Measurements from ENCODE around the gene YIF1A.
A peak's percentile ranks its signal among the peaks of the same experiment; 100 is the strongest.
"Not testable (repeated sequence)": the region's sequence is repeated elsewhere in the genome, so short reads cannot be mapped to it uniquely, and the experiment has no call there.

Gene YIF1A

DNA sequence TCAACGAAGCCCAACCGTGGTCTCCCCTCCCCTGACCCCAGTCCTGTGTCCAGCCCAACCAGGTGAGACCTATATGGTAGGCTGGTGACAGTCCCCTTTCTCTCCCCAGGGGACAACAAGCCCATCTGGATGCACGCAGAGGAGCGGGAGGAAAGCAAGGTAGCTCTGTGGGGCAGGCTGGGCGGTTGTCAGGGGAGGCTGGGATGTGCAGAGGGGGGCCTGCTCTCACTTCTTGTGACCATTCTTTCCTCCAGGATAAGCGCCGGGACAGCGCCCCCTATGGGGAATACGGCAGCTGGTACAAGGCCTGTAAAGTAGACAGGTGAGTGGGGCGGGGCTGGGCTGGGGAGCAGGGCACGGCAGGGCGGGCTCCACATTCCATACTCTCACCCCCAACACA, 24.0 kb downstream of the YIF1A start:
- Histone ChIP-seq H3K27ac (ENCODE audit: low read depth, low read length) (no peak overlapping the region), H3K36me3 (ENCODE audit: control insufficient read depth, insufficient read depth, low read length) (peaks cover 59% of the 10 kb centered on the region), H3K4me1 (ENCODE audit: control insufficient read depth, insufficient read depth, low read length) (peaks cover 7% of the 10 kb centered on the region; the same call in 1 of the 2 replicates)

DNA sequence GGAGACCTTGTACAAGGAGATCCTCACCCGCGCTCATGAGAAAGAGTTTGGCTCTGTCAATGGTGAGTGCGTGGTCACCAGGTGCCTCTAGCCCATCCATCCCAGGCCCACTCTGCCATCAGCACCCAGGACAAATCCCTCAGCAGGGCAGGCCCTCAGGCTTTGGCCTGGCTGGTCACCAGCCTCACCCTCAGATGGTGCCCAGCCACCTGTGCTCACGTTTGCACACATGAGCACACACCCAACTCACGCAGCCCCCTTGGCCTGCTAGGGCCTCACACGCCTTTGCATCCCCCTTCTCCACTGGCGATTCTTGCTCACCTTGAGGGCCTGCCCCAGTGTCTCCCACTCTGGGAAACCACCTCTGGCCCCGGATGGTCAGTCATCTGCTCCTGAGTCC, 24.6 kb downstream of the YIF1A start:
- Histone ChIP-seq H3K4me3 (ENCODE audit: low read depth, low read length) (no peak overlapping the region), H3K27ac (ENCODE audit: low read depth, low read length) (no peak overlapping the region), H3K27me3 (ENCODE audit: control insufficient read depth, insufficient read depth, low read length) (no peaks in the 10 kb centered on the region), H3K4me1 (ENCODE audit: control insufficient read depth, insufficient read depth, low read length) (peaks cover 2% of the 10 kb centered on the region; the same call in 1 of the 2 replicates), H3K9ac (ENCODE audit: low read depth, low read length) (no peak overlapping the region), H3K9me3 (ENCODE audit: control insufficient read depth, insufficient read depth, low read length) (no peaks in the 10 kb centered on the region), H3K36me3 (ENCODE audit: control insufficient read depth, insufficient read depth, low read length) (peaks cover 65% of the 10 kb centered on the region)

More for the DNA sequence above, 24.0 kb downstream of the YIF1A start:
- Histone ChIP-seq H3K4me3 (ENCODE audit: low read depth, low read length) (no peak overlapping the region), H3K27me3 (ENCODE audit: control insufficient read depth, insufficient read depth, low read length) (no peaks in the 10 kb centered on the region), H3K9ac (ENCODE audit: low read depth, low read length) (no peak overlapping the region), H3K9me3 (ENCODE audit: control insufficient read depth, insufficient read depth, low read length) (no peaks in the 10 kb centered on the region)

DNA sequence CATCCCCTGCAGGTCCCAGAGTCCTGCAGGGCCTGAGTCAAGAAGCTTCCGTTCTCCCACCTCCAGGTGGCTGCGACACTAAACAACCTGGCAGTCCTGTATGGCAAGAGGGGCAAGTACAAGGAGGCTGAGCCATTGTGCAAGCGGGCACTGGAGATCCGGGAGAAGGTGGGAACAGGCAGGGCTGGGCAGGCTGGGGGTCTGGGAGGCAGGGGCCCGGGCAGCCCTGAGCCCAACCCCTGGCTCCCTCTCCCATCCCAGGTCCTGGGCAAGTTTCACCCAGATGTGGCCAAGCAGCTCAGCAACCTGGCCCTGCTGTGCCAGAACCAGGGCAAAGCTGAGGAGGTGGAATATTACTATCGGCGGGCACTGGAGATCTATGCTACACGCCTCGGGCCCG, 25.2 kb downstream of the YIF1A start:
- H3K27me3 ChIP-seq (ENCODE audit: control insufficient read depth, insufficient read depth, low read length): no peaks in the 10 kb centered on the region
- peaks cover 2% of the 10 kb centered on the region; the same call in 1 of the 2 replicates for H3K4me1 ChIP-seq (ENCODE audit: control insufficient read depth, insufficient read depth, low read length)
- H3K36me3 ChIP-seq (ENCODE audit: control insufficient read depth, insufficient read depth, low read length): peaks cover 70% of the 10 kb centered on the region
- no peak overlapping the region for H3K9ac ChIP-seq (ENCODE audit: low read depth, low read length)
- H3K9me3 ChIP-seq (ENCODE audit: control insufficient read depth, insufficient read depth, low read length): no peaks in the 10 kb centered on the region
- no peak overlapping the region for H3K27ac ChIP-seq (ENCODE audit: low read depth, low read length)
- H3K4me3 ChIP-seq (ENCODE audit: low read depth, low read length): no peak overlapping the region

DNA sequence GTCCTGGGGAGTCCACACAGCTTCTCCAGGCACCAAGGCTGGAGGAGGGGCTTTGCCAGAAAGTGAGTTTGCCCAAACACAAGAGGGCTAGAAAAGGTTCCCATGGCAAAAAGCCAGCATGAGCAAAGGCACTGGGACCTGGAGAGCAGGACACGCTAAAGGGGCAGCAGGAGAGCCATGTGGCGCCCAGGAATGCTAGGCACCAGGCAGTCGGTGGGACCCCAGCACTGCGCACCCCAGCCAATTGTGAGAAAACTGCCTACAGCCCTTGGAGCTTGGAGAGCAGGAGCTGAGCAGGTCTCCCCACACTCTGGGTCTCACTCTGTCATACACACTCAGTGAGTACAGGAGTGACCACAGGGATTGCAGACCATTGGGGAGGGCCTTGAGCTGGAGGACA, 25.7 kb downstream of the YIF1A start:
- Histone ChIP-seq H3K4me1 (ENCODE audit: control insufficient read depth, insufficient read depth, low read length) (peaks cover 6% of the 10 kb centered on the region; the same call in 1 of the 2 replicates), H3K4me3 (ENCODE audit: low read depth, low read length) (no peak overlapping the region), H3K27ac (ENCODE audit: low read depth, low read length) (no peak overlapping the region), H3K27me3 (ENCODE audit: control insufficient read depth, insufficient read depth, low read length) (no peaks in the 10 kb centered on the region), H3K9me3 (ENCODE audit: control insufficient read depth, insufficient read depth, low read length) (no peaks in the 10 kb centered on the region), H3K9ac (ENCODE audit: low read depth, low read length) (no peak overlapping the region), H3K36me3 (ENCODE audit: control insufficient read depth, insufficient read depth, low read length) (peaks cover 70% of the 10 kb centered on the region)

DNA sequence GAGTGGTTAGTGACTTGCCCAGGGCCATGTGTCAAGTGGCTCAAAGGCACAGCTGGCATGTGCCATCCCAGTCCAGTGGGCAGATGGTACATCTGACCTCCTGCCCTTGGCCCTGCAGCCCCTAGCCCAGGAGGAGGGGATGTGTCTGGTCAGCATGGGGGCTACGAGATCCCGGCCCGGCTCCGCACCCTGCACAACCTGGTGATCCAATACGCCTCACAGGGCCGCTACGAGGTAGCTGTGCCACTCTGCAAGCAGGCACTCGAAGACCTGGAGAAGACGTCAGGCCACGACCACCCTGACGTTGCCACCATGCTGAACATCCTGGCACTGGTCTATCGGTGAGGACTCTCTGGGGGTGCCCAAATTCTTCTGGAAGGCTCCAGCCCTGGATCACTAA, 26.2 kb downstream of the YIF1A start:
- H3K4me3 ChIP-seq (ENCODE audit: low read depth, low read length): no peak overlapping the region
- H3K36me3 ChIP-seq (ENCODE audit: control insufficient read depth, insufficient read depth, low read length): peaks cover 70% of the 10 kb centered on the region
- no peaks in the 10 kb centered on the region for H3K9me3 ChIP-seq (ENCODE audit: control insufficient read depth, insufficient read depth, low read length)
- H3K4me1 ChIP-seq (ENCODE audit: control insufficient read depth, insufficient read depth, low read length): peaks cover 6% of the 10 kb centered on the region; the same call in 1 of the 2 replicates
- no peak overlapping the region for H3K27ac ChIP-seq (ENCODE audit: low read depth, low read length)
- H3K9ac ChIP-seq (ENCODE audit: low read depth, low read length): no peak overlapping the region
- no peaks in the 10 kb centered on the region for H3K27me3 ChIP-seq (ENCODE audit: control insufficient read depth, insufficient read depth, low read length)

DNA sequence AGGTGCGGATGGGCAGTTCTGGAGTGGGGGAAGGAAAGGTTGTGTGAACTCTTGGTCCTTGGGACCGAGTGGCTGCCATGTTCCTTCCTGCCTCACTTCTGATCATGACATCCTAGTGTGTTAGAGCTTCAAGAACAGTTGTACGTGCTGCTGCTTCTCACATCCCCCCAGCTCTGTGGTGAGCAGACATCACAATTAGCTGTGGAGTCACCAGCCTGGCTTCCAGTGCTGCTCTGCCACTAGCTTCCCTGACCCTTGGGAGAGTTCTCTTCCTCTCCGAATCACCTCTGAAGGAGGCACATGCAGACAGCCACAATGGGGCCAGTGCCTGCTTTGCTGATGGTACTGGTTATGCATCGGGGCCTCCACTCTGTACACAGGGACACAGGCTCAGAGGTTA, 26.8 kb downstream of the YIF1A start:
- H3K4me3 ChIP-seq (ENCODE audit: low read depth, low read length): no peak overlapping the region
- no peaks in the 10 kb centered on the region for H3K27me3 ChIP-seq (ENCODE audit: control insufficient read depth, insufficient read depth, low read length)
- H3K27ac ChIP-seq (ENCODE audit: low read depth, low read length): no peak overlapping the region
- H3K9ac ChIP-seq (ENCODE audit: low read depth, low read length): no peak overlapping the region
- H3K9me3 ChIP-seq (ENCODE audit: control insufficient read depth, insufficient read depth, low read length): no peaks in the 10 kb centered on the region
- peaks cover 6% of the 10 kb centered on the region; the same call in 1 of the 2 replicates for H3K4me1 ChIP-seq (ENCODE audit: control insufficient read depth, insufficient read depth, low read length)
- peaks cover 70% of the 10 kb centered on the region for H3K36me3 ChIP-seq (ENCODE audit: control insufficient read depth, insufficient read depth, low read length)

DNA sequence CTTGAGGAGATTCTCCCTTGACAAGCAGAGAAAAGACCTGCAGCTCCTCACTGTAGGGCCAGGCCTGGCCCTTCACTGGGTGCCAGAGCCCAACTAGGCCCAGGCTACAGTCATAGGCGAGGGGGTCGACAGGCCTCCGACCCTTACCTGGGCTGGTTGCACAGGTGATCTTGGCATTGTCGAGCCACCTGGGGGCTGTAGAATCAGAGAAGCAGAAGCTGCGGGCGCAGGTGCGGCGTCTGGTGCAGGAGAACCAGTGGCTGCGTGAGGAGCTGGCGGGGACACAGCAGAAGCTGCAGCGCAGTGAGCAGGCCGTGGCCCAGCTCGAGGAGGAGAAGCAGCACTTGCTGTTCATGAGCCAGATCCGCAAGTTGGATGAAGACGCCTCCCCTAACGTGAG, 27.4 kb downstream of the YIF1A start:
- H3K9me3 ChIP-seq (ENCODE audit: control insufficient read depth, insufficient read depth, low read length): no peaks in the 10 kb centered on the region
- no peak overlapping the region for H3K27ac ChIP-seq (ENCODE audit: low read depth, low read length)
- H3K4me3 ChIP-seq (ENCODE audit: low read depth, low read length): no peak overlapping the region
- H3K4me1 ChIP-seq (ENCODE audit: control insufficient read depth, insufficient read depth, low read length): peaks cover 8% of the 10 kb centered on the region; the same call in 1 of the 2 replicates
- H3K9ac ChIP-seq (ENCODE audit: low read depth, low read length): no peak overlapping the region
- H3K27me3 ChIP-seq (ENCODE audit: control insufficient read depth, insufficient read depth, low read length): no peaks in the 10 kb centered on the region
- peaks cover 68% of the 10 kb centered on the region for H3K36me3 ChIP-seq (ENCODE audit: control insufficient read depth, insufficient read depth, low read length)

DNA sequence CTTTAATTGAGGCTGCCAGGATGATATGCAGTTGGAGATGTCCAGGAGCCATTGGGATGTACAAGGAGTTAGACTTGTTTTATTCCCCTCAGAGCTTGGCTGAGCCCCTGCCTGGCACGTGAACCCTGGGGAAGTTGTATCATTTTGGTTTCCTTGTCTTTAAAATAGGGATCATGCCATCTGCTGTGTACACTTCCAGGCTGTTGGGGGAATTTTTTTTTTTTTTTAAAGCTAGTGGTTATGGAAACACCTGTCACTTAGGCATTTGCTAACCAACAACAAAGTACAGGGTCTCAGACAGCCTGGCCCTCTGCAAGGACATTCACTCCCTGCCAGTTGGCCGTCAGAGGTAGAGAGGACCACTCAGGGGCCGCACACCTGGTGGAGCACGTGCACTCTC, 29.0 kb downstream of the YIF1A start:
- H3K4me1 ChIP-seq (ENCODE audit: control insufficient read depth, insufficient read depth, low read length): peaks cover 10% of the 10 kb centered on the region; the same call in 1 of the 2 replicates
- H3K9me3 ChIP-seq (ENCODE audit: control insufficient read depth, insufficient read depth, low read length): no peaks in the 10 kb centered on the region
- H3K4me3 ChIP-seq (ENCODE audit: low read depth, low read length): no peak overlapping the region
- H3K27me3 ChIP-seq (ENCODE audit: control insufficient read depth, insufficient read depth, low read length): no peaks in the 10 kb centered on the region
- peaks cover 56% of the 10 kb centered on the region for H3K36me3 ChIP-seq (ENCODE audit: control insufficient read depth, insufficient read depth, low read length)
- H3K27ac ChIP-seq (ENCODE audit: low read depth, low read length): no peak overlapping the region
- no peak overlapping the region for H3K9ac ChIP-seq (ENCODE audit: low read depth, low read length)

DNA sequence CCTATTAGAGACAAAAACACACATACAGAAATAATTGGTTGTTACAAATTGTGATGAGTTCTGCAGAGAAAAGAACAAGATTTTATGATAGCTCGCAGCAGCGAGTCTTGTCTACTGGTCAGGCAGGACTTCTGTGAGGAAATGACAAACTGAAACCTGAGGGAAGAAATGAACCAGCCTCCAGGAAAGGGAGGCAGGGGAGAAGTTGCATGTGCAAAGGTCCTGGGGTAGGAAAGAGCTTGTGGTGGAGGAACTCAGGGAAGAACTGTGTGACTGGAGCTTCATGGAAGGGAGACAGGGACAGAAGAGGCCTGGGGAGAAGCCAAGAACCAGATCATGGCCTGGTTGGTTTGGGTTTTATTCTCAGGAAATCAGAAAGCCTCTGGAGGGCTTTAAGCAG, 29.7 kb downstream of the YIF1A start:
- no peaks in the 10 kb centered on the region for H3K27me3 ChIP-seq (ENCODE audit: control insufficient read depth, insufficient read depth, low read length)
- H3K4me1 ChIP-seq (ENCODE audit: control insufficient read depth, insufficient read depth, low read length): peaks cover 10% of the 10 kb centered on the region; the same call in 1 of the 2 replicates
- H3K4me3 ChIP-seq (ENCODE audit: low read depth, low read length): no peak overlapping the region
- peaks cover 49% of the 10 kb centered on the region for H3K36me3 ChIP-seq (ENCODE audit: control insufficient read depth, insufficient read depth, low read length)
- no peak overlapping the region for H3K27ac ChIP-seq (ENCODE audit: low read depth, low read length)
- H3K9me3 ChIP-seq (ENCODE audit: control insufficient read depth, insufficient read depth, low read length): no peaks in the 10 kb centered on the region
- H3K9ac ChIP-seq (ENCODE audit: low read depth, low read length): no peak overlapping the region

DNA sequence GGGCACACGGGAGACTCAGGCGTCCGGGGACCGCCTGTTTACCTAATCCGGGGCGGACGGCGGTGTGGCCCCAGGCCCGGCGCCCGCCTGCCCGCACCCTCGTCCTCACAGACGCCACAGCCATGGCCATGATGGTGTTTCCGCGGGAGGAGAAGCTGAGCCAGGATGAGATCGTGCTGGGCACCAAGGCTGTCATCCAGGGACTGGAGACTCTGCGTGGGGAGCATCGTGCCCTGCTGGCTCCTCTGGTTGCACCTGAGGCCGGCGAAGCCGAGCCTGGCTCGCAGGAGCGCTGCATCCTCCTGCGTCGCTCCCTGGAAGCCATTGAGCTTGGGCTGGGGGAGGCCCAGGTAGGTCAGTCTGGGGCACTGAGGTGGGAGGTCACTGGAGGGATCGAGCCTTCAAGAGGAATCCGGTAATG, 30.5 kb downstream of the YIF1A start:
- Histone ChIP-seq H3K9ac (ENCODE audit: low read depth, low read length) (peak overlapping the region; percentile 75; the same call in 1 of the 2 replicates), H3K27me3 (ENCODE audit: control insufficient read depth, insufficient read depth, low read length) (no peaks in the 10 kb centered on the region), H3K36me3 (ENCODE audit: control insufficient read depth, insufficient read depth, low read length) (peaks cover 42% of the 10 kb centered on the region), H3K4me3 (ENCODE audit: low read depth, low read length) (peak overlapping the region; percentile 99), H3K27ac (ENCODE audit: low read depth, low read length) (peak overlapping the region; percentile 86), H3K9me3 (ENCODE audit: control insufficient read depth, insufficient read depth, low read length) (no peaks in the 10 kb centered on the region), H3K4me1 (ENCODE audit: control insufficient read depth, insufficient read depth, low read length) (peaks cover 10% of the 10 kb centered on the region; the same call in 1 of the 2 replicates)

DNA sequence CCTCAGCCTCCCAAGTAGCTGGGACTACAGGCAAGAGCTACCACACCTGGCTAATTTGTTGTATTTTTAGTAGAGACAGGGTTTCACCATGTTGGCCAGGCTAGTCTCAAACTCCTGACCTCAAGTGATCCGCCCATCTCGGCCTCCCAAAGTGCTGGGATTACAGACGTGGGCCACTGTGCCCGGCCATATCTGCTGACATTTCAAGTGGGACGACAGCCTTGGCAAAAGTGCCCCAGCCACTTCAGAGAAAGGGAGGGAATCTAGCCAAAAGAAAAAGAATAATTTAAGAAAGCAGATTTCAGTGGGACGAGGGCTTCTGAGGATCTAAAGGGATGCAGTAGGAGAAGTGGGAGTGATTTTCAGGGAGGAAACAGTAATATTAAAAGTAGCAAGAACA, 35.9 kb downstream of the YIF1A start:
- H3K27me3 ChIP-seq (ENCODE audit: control insufficient read depth, insufficient read depth, low read length); H3K36me3 ChIP-seq (ENCODE audit: control insufficient read depth, insufficient read depth, low read length); H3K9me3 ChIP-seq (ENCODE audit: control insufficient read depth, insufficient read depth, low read length); H3K4me1 ChIP-seq (ENCODE audit: control insufficient read depth, insufficient read depth, low read length); H3K9ac ChIP-seq (ENCODE audit: low read depth, low read length); H3K4me3 ChIP-seq (ENCODE audit: low read depth, low read length); H3K27ac ChIP-seq (ENCODE audit: low read depth, low read length): not testable (repeated sequence)

Data from HUES48 (cell line).